ENCODE measurements around the gene FKBP11. TPM values are rescaled to one million over a fixed set of nuclear protein-coding genes. Genes with fewer than 3 reads are reported as not detected.

The FKBP11 gene
- 57.0 and 72.1 TPM in 2 replicates for total RNA-seq

GRCh38 chr12:48925304-48926011, at the start of gene FKBP11:
FKBP11 (minus strand) TSS chr12:48925492; CDS start chr12:48925428, 64 bp downstream.

GRCh38 chr12:48957141-48958048, 32.1 kb upstream of the FKBP11 start, which contains the start of gene ARF3:
ARF3 (minus strand) TSS chr12:48957487; CDS start chr12:48941095, 16,392 bp downstream.

Other genes with a start within 250 kb of the FKBP11 start
- gene KANSL2, start 243.3 kb downstream of the FKBP11 start, total RNA-seq, result 19.9 and 52.3 TPM in 2 replicates
- 14.1 and 19.1 TPM in 2 replicates for gene CCNT1, start 208.8 kb downstream of the FKBP11 start, total RNA-seq
- 17.5 and 37.4 TPM in 2 replicates for gene ADCY6, start 136.4 kb downstream of the FKBP11 start, total RNA-seq
- 11.7 and 27.3 TPM in 2 replicates for gene CACNB3, start 107.0 kb downstream of the FKBP11 start, total RNA-seq
- 39.7 and 41.5 TPM in 2 replicates for gene DDX23, start 73.3 kb downstream of the FKBP11 start, total RNA-seq
- 0.18 TPM in 1 of 2 replicates, not detected in the other for gene RND1, start 59.6 kb downstream of the FKBP11 start, total RNA-seq
- 72.0 and 83.8 TPM in 2 replicates for gene ARF3, start 32.0 kb upstream of the FKBP11 start, total RNA-seq
- gene WNT10B, start 46.2 kb upstream of the FKBP11 start, total RNA-seq, result 0.18 TPM in 1 of 2 replicates, not detected in the other
- gene WNT1, start 52.8 kb upstream of the FKBP11 start, total RNA-seq, result not detected in 2 replicates
- 0.32 TPM in 1 of 2 replicates, not detected in the other for gene DDN, start 73.9 kb upstream of the FKBP11 start, total RNA-seq
- gene PRKAG1, start 93.3 kb upstream of the FKBP11 start, total RNA-seq, result 56.9 and 62.5 TPM in 2 replicates
- 21.1 and 23.6 TPM in 2 replicates for gene KMT2D, start 135.3 kb upstream of the FKBP11 start, total RNA-seq
- not detected in 2 replicates for gene RHEBL1, start 144.5 kb upstream of the FKBP11 start, total RNA-seq
- gene DHH, start 169.3 kb upstream of the FKBP11 start, total RNA-seq, result not detected in 2 replicates
- 45.7 and 63.5 TPM in 2 replicates for gene LMBR1L, start 185.4 kb upstream of the FKBP11 start, total RNA-seq
- 1,105 and 1,347 TPM in 2 replicates for gene TUBA1B, start 205.9 kb upstream of the FKBP11 start, total RNA-seq

Data from cardiac atrium fibroblast (primary cell).